ENCODE measurements around the gene VMO1. TPM values are rescaled to one million over a fixed set of nuclear protein-coding genes. Genes with fewer than 3 reads are reported as not detected.

Gene VMO1
- total RNA-seq, 4 donors from 2014 or later: 1.3 to 2.2 TPM; not detected in 2

- TF ChIP-seq CTCF (IDR thresholded peaks at IDR 0.05): no peak
- peaks cover 0 to 10% of the 10 kb centered on the region in 2 donors for H3K4me1 ChIP-seq
- H3K27ac ChIP-seq: peak overlapping the region; percentile 74 to 82
- H3K27me3 ChIP-seq: no peaks in the 10 kb centered on the region
- no peaks in the 10 kb centered on the region for H3K36me3 ChIP-seq
- DNase-seq: no peak
- intact Hi-C loops (cut with DNase I; ENCODE audit: low total_unique reads): no loop called here
- no peaks in the 10 kb centered on the region for H3K9me3 ChIP-seq
- peak overlapping the region; percentile 57 to 73 for H3K4me3 ChIP-seq
These were observed 21.6 kb upstream of the VMO1 start for GRCh38 chr17:4807605-4808377.

GRCh38 chr17:4806777-4807604 is 20.8 kb upstream of the VMO1 start, which contains the start of gene PLD2:
PLD2 (plus strand) TSS chr17:4807152; CDS start chr17:4807773, 621 bp downstream.
- TF ChIP-seq CTCF (IDR thresholded peaks at IDR 0.05): no peak
- TF ChIP-seq POLR2A (IDR thresholded peaks at IDR 0.05): peak; percentile 27 to 61
- peak; percentile 80 to 81 for DNase-seq
- H3K4me1 ChIP-seq: peaks cover 0 to 10% of the 10 kb centered on the region in 2 donors
- intact Hi-C loops (cut with DNase I; ENCODE audit: low total_unique reads): no loop called here
- no peaks in the 10 kb centered on the region for H3K9me3 ChIP-seq
- peak within 1 kb of the TSS; percentile 74 to 82 for H3K27ac ChIP-seq
- H3K4me3 ChIP-seq: peak within 1 kb of the TSS; percentile 57 to 73
- no peaks in the 10 kb centered on the region for H3K27me3 ChIP-seq
- no peaks in the 10 kb centered on the region for H3K36me3 ChIP-seq

- no peaks in the 10 kb centered on the region for H3K27me3 ChIP-seq
- TF ChIP-seq POLR2A (IDR thresholded peaks at IDR 0.05): no peak
- H3K4me1 ChIP-seq: peaks cover 0 to 10% of the 10 kb centered on the region in 2 donors
- peak overlapping the region; percentile 57 to 73 for H3K4me3 ChIP-seq
- H3K9me3 ChIP-seq: no peaks in the 10 kb centered on the region
- no peak for DNase-seq
- H3K36me3 ChIP-seq: no peaks in the 10 kb centered on the region
- H3K27ac ChIP-seq: peak overlapping the region; percentile 74 to 82
- intact Hi-C loops (cut with DNase I; ENCODE audit: low total_unique reads): no loop called here
These were observed 20.3 kb upstream of the VMO1 start for GRCh38 chr17:4806456-4806776.

- Histone ChIP-seq H3K4me1 (no peaks in the 10 kb centered on the region), H3K27me3 (no peaks in the 10 kb centered on the region), H3K36me3 (no peaks in the 10 kb centered on the region), H3K27ac (no peak within 1 kb of the TSS), H3K4me3 (no peak within 1 kb of the TSS), H3K9me3 (no peaks in the 10 kb centered on the region)
- DNase-seq: no peak
- TF ChIP-seq CTCF (IDR thresholded peaks at IDR 0.05) (no peak), POLR2A (IDR thresholded peaks at IDR 0.05) (no peak)
- intact Hi-C loops (cut with DNase I; ENCODE audit: low total_unique reads): no loop called here
These were observed 16.1 kb upstream of the VMO1 start, which contains the start of gene C17orf114 for GRCh38 chr17:4802228-4802627. C17orf114 (minus strand) TSS chr17:4802328.

- no peak for DNase-seq
- no peak overlapping the region for H3K4me3 ChIP-seq
- no peaks in the 10 kb centered on the region for H3K9me3 ChIP-seq
- H3K27ac ChIP-seq: no peak overlapping the region
- TF ChIP-seq POLR2A (IDR thresholded peaks at IDR 0.05) (no peak), CTCF (IDR thresholded peaks at IDR 0.05) (no peak)
- intact Hi-C loops (cut with DNase I; ENCODE audit: low total_unique reads): no loop called here
- no peaks in the 10 kb centered on the region for H3K27me3 ChIP-seq
- no peaks in the 10 kb centered on the region for H3K36me3 ChIP-seq
- no peaks in the 10 kb centered on the region for H3K4me1 ChIP-seq
These were observed 14.5 kb upstream of the VMO1 start for GRCh38 chr17:4800462-4801196.
